ENCODE data around the gene CNTFR.

The CNTFR gene

GRCh38 chr9:34505370-34506120 is 84.0 kb downstream of the CNTFR start:
- no peak for DNase-seq

GRCh38 chr9:34503406-34503805 is 86.1 kb downstream of the CNTFR start:
- DNase-seq, result no peak

GRCh38 chr9:34502891-34503290 is 86.6 kb downstream of the CNTFR start:
- DNase-seq, result no peak

- no peak for DNase-seq
These were observed 87.1 kb downstream of the CNTFR start for GRCh38 chr9:34502471-34502870.

- DNase-seq, result no peak
These were observed 87.6 kb downstream of the CNTFR start for GRCh38 chr9:34501889-34502425.
